Measurements from ENCODE around the gene CORO2B. TPM values are rescaled to one million over a fixed set of nuclear protein-coding genes. Genes with fewer than 3 reads are reported as not detected.

CORO2B gene
- total and polyA plus RNA-seq, 9 donors: 7.5 to 61.0 (median 18.0) TPM

GRCh38 chr15:68609629-68610028, 30.8 kb downstream of the CORO2B start:
- peak; percentile 79 to 94 (median 86) for DNase-seq
- Histone ChIP-seq H3K4me3 (no peak overlapping the region), H3K4me1 (ENCODE audit: insufficient read depth) (peaks cover 25% of the 10 kb centered on the region), H3K27me3 (no peaks in the 10 kb centered on the region), H3K36me3 (no peaks in the 10 kb centered on the region), H3K27ac (peak overlapping the region; percentile 21 to 83), H3K9me3 (no peaks in the 10 kb centered on the region)
- TF ChIP-seq POLR2A (IDR thresholded peaks at IDR 0.05): peak; percentile 31
- TF ChIP-seq CTCF (IDR thresholded peaks at IDR 0.05): no peak
- TF ChIP-seq EP300 (IDR thresholded peaks at IDR 0.05): peak; percentile 36
- WGBS, 3 donors: 44 to 50% (median 47%) methylated on average over 7 of the region's 7 CpGs
- intact Hi-C loops (cut with DNase I): no loop called here

GRCh38 chr15:68610825-68611224, 32.0 kb downstream of the CORO2B start:
- Histone ChIP-seq H3K27me3 (no peaks in the 10 kb centered on the region), H3K9me3 (no peaks in the 10 kb centered on the region), H3K36me3 (no peaks in the 10 kb centered on the region), H3K4me1 (ENCODE audit: insufficient read depth) (peaks cover 32% of the 10 kb centered on the region), H3K4me3 (no peak overlapping the region), H3K27ac (peak overlapping the region in 1 of 2 donors; percentile 83)
- intact Hi-C loops (cut with DNase I): no loop called here
- 66 to 83% (median 69%) methylated on average over 8 of the region's 8 CpGs for WGBS, 3 donors
- TF ChIP-seq POLR2A (IDR thresholded peaks at IDR 0.05): no peak
- TF ChIP-seq CTCF (IDR thresholded peaks at IDR 0.05): no peak
- TF ChIP-seq EP300 (IDR thresholded peaks at IDR 0.05): no peak
- no peak for DNase-seq

GRCh38 chr15:68612503-68612902, 33.7 kb downstream of the CORO2B start:
- H3K27ac ChIP-seq: no peak overlapping the region
- H3K36me3 ChIP-seq: no peaks in the 10 kb centered on the region
- intact Hi-C loops (cut with DNase I): loop anchor here in 1 of 4 donors (2.0 kb wide), 1 partner anchor 46 kb away; no protein-coding TSS in a partner anchor

GRCh38 chr15:68612979-68613740, 34.4 kb downstream of the CORO2B start:
- H3K27me3 ChIP-seq: no peaks in the 10 kb centered on the region
- H3K4me3 ChIP-seq: no peak overlapping the region
- H3K27ac ChIP-seq: no peak overlapping the region
- peaks cover 36% of the 10 kb centered on the region for H3K4me1 ChIP-seq (ENCODE audit: insufficient read depth)
- intact Hi-C loops (cut with DNase I): loop anchor here in 1 of 4 donors (2.0 kb wide), 1 partner anchor 46 kb away; no protein-coding TSS in a partner anchor
- no peaks in the 10 kb centered on the region for H3K36me3 ChIP-seq
- 93 to 94% (median 93%) methylated on average over 6 of the region's 6 CpGs for WGBS, 3 donors
- no peaks in the 10 kb centered on the region for H3K9me3 ChIP-seq
- TF ChIP-seq POLR2A (IDR thresholded peaks at IDR 0.05) (no peak), CTCF (IDR thresholded peaks at IDR 0.05) (no peak), EP300 (IDR thresholded peaks at IDR 0.05) (no peak)
- DNase-seq: no peak

More at GRCh38 chr15:68612503-68612902, 33.7 kb downstream of the CORO2B start:
- whole genome bisulfite sequencing, 3 donors: 97 to 100% (median 98%) methylated on average over 3 of the region's 3 CpGs
- TF ChIP-seq POLR2A (IDR thresholded peaks at IDR 0.05) (no peak), EP300 (IDR thresholded peaks at IDR 0.05) (no peak), CTCF (IDR thresholded peaks at IDR 0.05) (no peak)
- Histone ChIP-seq H3K27me3 (no peaks in the 10 kb centered on the region), H3K4me1 (ENCODE audit: insufficient read depth) (peaks cover 41% of the 10 kb centered on the region), H3K9me3 (no peaks in the 10 kb centered on the region), H3K4me3 (no peak overlapping the region)
- DNase-seq: no peak

Data from ovary (tissue), 9 donors.